ENCODE results near the gene MAP3K10.
"Not testable (repeated sequence)": the region's sequence is repeated elsewhere in the genome, so short reads cannot be mapped to it uniquely, and the experiment has no call there.

The MAP3K10 gene

DNA sequence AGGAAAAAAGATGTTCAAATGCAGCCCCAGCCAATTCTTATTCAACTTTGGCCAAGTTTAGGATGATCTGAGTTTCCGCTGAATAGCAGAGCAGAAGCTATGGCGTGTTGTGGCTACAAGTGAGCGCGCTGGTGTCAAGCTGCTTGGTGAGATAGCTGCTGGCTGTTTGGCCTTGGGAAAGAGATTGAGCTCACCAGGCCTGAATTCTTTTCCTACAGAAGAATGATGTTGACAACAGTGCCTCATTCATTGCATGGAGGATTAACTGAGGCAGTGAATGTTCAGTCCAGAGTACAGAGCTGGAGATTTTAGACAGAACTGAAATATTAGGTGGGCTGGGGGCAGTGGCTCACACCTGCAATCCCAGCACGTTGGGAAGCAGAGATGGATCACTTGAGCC lies 31.5 kb upstream of the MAP3K10 start:
- no peak overlapping the region for H3K4me3 ChIP-seq (ENCODE audit: low read depth, low read length)
- no peak for DNase-seq (ENCODE audit: low read depth, low spot score)
- TF ChIP-seq, protein P1, sequence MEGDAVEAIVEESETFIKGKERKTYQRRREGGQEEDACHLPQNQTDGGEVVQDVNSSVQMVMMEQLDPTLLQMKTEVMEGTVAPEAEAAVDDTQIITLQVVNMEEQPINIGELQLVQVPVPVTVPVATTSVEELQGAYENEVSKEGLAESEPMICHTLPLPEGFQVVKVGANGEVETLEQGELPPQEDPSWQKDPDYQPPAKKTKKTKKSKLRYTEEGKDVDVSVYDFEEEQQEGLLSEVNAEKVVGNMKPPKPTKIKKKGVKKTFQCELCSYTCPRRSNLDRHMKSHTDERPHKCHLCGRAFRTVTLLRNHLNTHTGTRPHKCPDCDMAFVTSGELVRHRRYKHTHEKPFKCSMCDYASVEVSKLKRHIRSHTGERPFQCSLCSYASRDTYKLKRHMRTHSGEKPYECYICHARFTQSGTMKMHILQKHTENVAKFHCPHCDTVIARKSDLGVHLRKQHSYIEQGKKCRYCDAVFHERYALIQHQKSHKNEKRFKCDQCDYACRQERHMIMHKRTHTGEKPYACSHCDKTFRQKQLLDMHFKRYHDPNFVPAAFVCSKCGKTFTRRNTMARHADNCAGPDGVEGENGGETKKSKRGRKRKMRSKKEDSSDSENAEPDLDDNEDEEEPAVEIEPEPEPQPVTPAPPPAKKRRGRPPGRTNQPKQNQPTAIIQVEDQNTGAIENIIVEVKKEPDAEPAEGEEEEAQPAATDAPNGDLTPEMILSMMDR (IDR thresholded peaks at IDR 0.05; ENCODE audit: low read depth, low read length), result no peak
- in situ Hi-C loops (cut with HindIII; ENCODE audit: low sequenced_read_pairs), result no loop called here

DNA sequence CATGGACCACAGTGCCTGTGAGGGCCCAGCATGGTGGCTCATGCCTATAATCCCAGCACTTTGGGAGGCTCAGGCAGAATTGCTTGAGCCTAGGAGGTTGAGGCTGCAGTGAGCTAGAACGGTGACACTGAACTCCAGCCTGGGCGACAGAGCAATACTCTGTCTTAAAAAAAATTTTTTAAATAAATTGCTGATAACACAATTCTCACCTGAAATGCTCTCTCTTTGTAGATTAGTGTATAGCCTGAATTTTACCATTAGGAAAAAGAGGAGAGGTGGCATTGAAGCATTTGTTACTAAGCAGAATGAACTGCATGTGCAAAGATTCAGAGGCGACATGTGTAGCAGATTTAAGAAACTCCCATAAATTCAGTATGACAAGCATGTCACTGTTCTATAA lies 29.1 kb upstream of the MAP3K10 start:
- no peak overlapping the region for H3K4me3 ChIP-seq (ENCODE audit: low read depth, low read length)
- no peak for DNase-seq (ENCODE audit: low read depth, low spot score)
- TF ChIP-seq, protein P1 (IDR thresholded peaks at IDR 0.05; ENCODE audit: low read depth, low read length), result no peak
- in situ Hi-C loops (cut with HindIII; ENCODE audit: low sequenced_read_pairs), result no loop called here

DNA sequence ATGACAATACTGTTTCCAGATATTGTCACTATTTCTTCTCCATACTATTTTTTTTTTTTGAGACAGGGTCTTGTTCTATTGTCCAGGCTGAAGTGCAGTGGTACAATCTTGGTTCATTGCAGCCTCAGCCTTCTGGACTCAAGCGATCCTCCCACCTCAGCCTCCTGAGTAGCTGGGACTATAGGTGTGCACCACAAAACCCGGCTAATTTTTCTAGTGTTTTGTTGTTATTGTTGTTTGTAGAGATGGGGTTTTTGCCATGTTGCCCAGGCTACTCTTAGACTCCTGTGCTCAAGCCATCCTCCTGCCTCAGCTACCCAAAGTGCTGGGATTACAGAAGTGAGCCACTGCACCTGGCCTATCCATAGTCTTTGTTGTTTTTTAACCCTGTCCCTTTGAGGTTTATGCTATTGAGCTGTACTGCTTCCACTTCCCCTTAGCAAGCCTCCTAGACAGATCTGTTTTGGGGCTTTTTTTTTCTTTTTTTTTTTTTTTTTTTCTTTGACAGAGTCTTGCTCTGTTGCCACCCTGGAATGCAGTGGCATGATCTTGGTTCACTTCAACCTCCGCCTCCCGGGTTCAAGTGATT lies 27.6 kb upstream of the MAP3K10 start:
- no peak for DNase-seq (ENCODE audit: low read depth, low spot score)
- H3K4me3 ChIP-seq (ENCODE audit: low read depth, low read length), result no peak overlapping the region
- in situ Hi-C loops (cut with HindIII; ENCODE audit: low sequenced_read_pairs), result no loop called here
- TF ChIP-seq, protein P1 (IDR thresholded peaks at IDR 0.05; ENCODE audit: low read depth, low read length), result no peak

DNA sequence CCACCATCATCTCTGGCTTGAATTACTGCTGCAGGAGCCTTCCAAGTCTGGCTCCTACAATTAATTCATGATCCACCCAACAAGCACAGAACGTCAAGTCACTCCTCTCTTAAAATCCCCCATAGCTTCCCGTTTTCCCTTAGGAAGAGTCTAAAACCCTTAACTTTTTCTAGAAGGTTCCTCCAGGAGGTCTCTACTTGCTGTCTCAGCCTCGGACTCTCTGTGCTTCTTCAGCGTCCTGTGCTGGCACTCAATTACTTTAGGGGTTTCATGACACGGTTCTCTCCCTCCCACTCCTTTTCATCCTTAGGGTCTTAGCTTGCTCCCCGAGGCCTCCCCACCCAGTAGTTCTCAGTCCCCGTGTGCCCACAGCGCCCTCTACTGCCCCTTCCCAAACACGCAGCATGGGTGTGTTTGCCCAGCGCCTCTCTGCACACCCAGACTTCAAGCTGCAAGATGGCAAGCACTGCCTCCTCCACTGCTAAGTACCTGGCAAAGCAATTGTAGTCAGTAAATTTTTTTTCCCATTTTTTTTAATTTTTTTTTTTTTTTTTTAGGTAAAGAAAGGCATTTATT lies 25.8 kb upstream of the MAP3K10 start:
- TF ChIP-seq, protein P1 (IDR thresholded peaks at IDR 0.05; ENCODE audit: low read depth, low read length), result peak; percentile 74
- in situ Hi-C loops (cut with HindIII; ENCODE audit: low sequenced_read_pairs), result no loop called here
- no peak overlapping the region for H3K4me3 ChIP-seq (ENCODE audit: low read depth, low read length)
- DNase-seq (ENCODE audit: low read depth, low spot score), result peak; percentile 4

DNA sequence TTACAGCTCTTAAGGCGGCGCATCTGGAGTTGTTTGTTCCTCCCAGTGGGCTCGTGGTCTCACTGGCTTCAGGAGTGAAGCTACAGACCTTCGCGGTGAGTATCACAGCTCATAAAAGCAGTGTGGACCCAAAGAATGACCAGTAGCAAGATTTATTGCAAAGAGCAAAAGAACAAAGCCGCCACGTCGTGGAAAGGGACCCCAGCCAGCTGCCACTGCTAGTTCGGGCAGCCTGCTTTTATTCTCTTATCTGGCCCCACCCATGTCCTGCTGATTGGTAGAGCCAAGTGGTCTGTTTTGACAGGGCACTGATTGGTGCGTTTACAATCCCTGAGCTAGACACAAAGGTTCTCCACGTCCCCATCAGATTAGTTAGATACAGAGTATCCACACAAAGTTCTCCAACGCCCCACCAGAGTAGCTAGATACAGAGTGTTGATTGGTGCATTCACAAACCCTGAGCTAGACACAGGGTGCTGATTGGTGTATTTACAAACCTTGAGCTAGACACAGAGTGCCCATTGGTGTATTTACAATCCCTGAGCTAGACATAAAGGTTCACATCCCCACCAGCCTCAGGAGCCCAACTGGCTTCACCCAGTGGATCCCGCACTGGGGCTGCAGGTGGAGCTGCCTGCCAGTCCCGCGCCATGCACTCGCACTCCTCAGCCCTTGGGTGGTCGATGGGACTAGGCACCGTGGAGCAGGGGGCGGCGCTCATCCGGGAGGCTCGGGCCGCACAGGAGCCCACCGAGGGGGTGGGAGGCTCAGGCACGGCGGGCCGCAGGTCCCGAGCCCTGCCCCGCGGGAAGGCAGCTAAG lies 21.5 kb upstream of the MAP3K10 start:
- H3K4me3 ChIP-seq (ENCODE audit: low read depth, low read length); DNase-seq (ENCODE audit: low read depth, low spot score); in situ Hi-C loops (cut with HindIII; ENCODE audit: low sequenced_read_pairs): not testable (repeated sequence)

DNA sequence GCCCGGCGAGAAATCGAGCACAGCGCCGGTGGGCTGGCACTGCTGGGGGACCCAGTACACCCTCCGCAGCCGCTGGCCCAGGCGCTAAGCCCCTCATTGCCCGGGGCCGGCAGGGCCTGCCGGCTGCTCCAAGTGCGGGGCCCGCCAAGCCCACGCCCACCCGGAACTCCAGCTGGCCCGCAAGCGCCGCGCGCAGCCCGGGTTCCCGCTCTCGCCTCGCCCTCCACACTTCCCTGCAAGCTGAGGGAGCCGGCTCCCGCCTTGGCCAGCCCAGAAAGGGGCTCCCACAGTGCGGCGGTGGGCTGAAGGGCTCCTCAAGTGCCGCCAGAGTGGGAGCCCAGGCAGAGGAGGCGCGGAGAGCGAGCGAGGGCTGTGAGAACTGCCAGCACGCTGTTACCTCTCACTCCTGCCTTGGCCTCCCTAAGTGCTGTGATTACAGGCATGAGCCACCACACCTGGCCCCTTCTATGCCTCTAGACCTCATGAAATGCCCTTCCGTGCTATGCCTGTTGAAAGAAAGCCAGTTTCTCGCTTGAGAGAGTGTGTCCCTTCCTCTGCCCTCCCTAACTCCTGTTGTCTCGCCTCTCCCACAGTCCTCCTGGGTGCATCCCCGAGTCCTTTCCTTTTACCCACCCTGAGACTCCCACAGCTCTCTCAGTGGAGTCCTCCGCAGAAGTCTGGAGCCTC lies 20.8 kb upstream of the MAP3K10 start:
- DNase-seq (ENCODE audit: low read depth, low spot score); in situ Hi-C loops (cut with HindIII; ENCODE audit: low sequenced_read_pairs): not testable (repeated sequence)

DNA sequence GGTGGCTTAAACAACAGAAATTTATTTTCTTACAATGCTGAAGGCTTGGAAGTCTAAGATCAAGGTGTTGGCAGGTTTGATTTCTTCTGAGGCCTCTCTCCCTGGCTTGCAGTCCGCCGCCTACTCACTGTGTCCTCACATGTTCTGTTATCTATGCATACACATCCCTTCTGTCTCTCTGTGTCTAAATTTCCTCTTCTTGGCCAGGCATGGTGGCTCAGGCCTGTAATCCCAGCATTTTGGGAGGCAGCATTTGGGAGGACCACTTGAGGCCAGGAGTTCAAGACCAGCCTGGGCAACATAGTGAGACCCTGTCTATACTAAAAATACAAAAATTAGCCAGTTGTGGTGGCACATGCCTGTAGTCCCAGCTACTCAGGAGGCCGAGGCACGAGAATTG lies 19.9 kb upstream of the MAP3K10 start:
- in situ Hi-C loops (cut with HindIII; ENCODE audit: low sequenced_read_pairs); H3K4me3 ChIP-seq (ENCODE audit: low read depth, low read length); DNase-seq (ENCODE audit: low read depth, low spot score): not testable (repeated sequence)

More for the DNA sequence above, 20.8 kb upstream of the MAP3K10 start:
- H3K4me3 ChIP-seq (ENCODE audit: low read depth, low read length), result not testable (repeated sequence)

DNA sequence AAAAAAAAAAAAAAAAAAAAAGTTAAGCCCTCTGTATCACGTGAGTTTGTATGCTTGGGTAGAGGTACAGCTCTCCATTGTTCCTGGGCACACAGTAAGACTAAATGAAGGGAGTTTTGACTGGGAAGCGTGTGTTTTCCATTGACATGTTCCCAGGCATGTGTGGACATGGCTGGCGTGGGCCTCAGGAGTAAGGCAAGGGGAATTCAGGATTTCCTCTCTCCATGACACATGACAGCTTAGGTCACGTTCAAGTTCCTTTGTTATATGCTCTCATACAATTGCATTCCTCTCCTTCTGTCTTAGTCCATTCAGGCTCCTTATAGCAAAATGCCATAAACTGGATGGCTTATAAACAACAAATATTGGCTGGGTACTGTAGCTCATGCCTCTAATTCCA lies 17.1 kb upstream of the MAP3K10 start:
- in situ Hi-C loops (cut with HindIII; ENCODE audit: low sequenced_read_pairs), result no loop called here
- H3K4me3 ChIP-seq (ENCODE audit: low read depth, low read length), result no peak overlapping the region
- no peak for DNase-seq (ENCODE audit: low read depth, low spot score)
- TF ChIP-seq, protein P1 (IDR thresholded peaks at IDR 0.05; ENCODE audit: low read depth, low read length), result no peak

Measured in astrocyte of the spinal cord (primary cell).